H1 (cell line): ENCODE data around the gene SUDS3. TPM values are rescaled to one million over a fixed set of nuclear protein-coding genes. Genes with fewer than 3 reads are reported as not detected.

Source experiments
- EP300 ChIP-seq, 2 experiments: IDR thresholded peaks; 1 replicate in 1 of 2; 2 replicates in 1 of 2; pipeline ENCODE4 v1.6.1; 2011 to 2012; ENCODE audit warnings: low read depth in 2 of 2, low read length in 2 of 2, mild to moderate bottlenecking in 2 of 2, borderline replicate concordance in 1 of 2, inconsistent platforms in 1 of 2, moderate library complexity in 1 of 2
- RAD21 ChIP-seq, 2 experiments: IDR thresholded peaks in 1 of 2; conservative IDR thresholded peaks in 1 of 2; 2 replicates each; pipeline ENCODE4 v1.6.1; 2011; ENCODE audit warnings: low read depth in 2 of 2, low read length in 2 of 2, improper control_type of control experiment in 1 of 2, inconsistent platforms in 1 of 2, mild to moderate bottlenecking in 1 of 2, moderate library complexity in 1 of 2
- TAF7 ChIP-seq: optimal IDR thresholded peaks from 2 replicates; pipeline ENCODE3; 2011; ENCODE audit warnings: low read depth, mild to moderate bottlenecking, inconsistent platforms, low read length, moderate library complexity, borderline replicate concordance
- polyA plus RNA-seq, 7 experiments: library from polyadenylated mRNA; depleted of rRNA in 3 of 7; stranded (reverse) in 5 of 7; unstranded in 2 of 7; fragments of >200 nt in 5 of 7; fragments of 200-250 nt in 2 of 7; gene quantifications; 1 replicate in 5 of 7; 2 replicates in 1 of 7; 4 replicates in 1 of 7; pipeline versions ENCODE4 v1.2.1 to v1.2.3, GENCODE V29; 2011 to 2013; ENCODE audit warnings: missing spikeins in 2 of 7, mixed read lengths in 2 of 7
- total RNA-seq: library from RNA; stranded (reverse); fragmentation: NEBNext Ultra II Directional; extraction: Animal tissue kit (Norgen Biotek cat#: 25700); gene quantifications from 2 replicates; pipeline ENCODE4 v1.2.1, GENCODE V29; 2021

SUDS3 gene
- total and polyA plus RNA-seq, 2 of the 8 experiments (the other 6 are each of a cell fraction or from before 2014, with no cell fraction given), result 30.0 to 58.7 TPM

DNA sequence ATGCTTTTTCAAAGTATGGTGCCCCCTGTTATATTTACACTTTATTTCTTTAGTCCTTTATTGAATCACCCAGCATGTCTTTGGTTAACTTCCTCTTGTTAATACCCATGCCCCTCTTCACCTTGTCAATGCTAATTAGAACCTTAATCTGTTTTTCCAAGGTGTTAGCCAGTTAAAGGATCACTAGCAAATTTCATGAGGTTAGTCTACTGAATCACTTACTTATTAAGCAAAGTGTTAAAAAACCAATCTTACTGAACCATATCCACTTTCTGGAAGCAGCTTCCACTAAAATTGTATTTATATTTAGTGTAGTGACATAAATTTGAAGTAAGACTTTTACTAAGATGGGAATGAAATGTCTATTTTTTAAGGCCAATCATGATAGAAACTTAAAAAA lies 31.5 kb upstream of the SUDS3 start (continued):
- TF ChIP-seq EP300 (IDR thresholded peaks at IDR 0.05; ENCODE audit: borderline replicate concordance in 1 of 2, low read depth in 2 of 2, low read length in 2 of 2), result no peak
- no peak for TF ChIP-seq TAF7
- TF ChIP-seq RAD21 (IDR thresholded peaks at IDR 0.05 in 1 of 2, conservative IDR thresholded peaks at IDR 0.05 in 1 of 2; ENCODE audit: low read depth in 2 of 2, low read length in 2 of 2), result no peak
